Measurements from ENCODE around the gene PDZRN3. TPM values are rescaled to one million over a fixed set of nuclear protein-coding genes. Genes with fewer than 3 reads are reported as not detected.

Gene PDZRN3
- total RNA-seq, 2 donors from 2014 or later, result 6.1 to 10.4 TPM

DNA sequence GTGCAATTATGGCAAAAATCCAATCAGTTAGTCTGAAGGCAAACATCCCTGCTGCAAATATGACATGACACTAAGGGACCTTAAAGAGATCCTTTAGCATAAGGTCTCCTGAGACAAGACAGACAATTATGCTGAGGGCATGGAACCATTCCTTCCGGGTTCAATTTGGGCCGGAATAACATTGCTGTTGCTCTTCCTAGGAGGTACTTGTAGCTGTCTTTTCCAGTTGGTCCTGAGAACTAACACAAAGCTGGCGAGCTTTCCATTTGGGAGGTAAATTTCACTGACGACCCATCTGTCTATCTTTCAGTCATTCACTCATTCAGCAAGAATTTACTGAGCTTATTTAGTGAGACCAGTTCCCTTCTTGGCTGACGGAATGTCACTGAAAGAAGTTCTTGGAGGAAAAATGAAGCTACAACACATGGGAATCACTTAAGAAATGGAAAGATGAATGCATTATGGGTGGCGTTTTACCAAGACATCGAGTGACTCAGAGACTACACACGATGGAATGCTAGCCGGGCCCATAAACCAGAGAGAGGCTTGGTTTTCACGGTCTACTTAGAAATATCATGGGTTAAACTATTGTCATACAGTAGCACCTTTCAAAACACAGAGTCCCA is 215.5 kb downstream of the PDZRN3 start:
- Histone ChIP-seq H3K27ac (ENCODE audit: low read depth, low read length) (no peak overlapping the region), H3K4me3 (ENCODE audit: low read length) (no peak overlapping the region), H3K27me3 (ENCODE audit: control insufficient read depth, insufficient read depth, low read length, poor library complexity, severe bottlenecking) (no peaks in the 10 kb centered on the region), H3K36me3 (ENCODE audit: control insufficient read depth, insufficient read depth, low read length) (peaks cover 3% of the 10 kb centered on the region), H3K4me1 (ENCODE audit: control insufficient read depth, insufficient read depth, low read length) (peaks cover 6% of the 10 kb centered on the region), H3K9me3 (ENCODE audit: control insufficient read depth, low read length) (no peaks in the 10 kb centered on the region), H3K9ac (ENCODE audit: extremely low read depth, low read length, poor library complexity, severe bottlenecking) (no peak overlapping the region)
- peaks cover 9% of the 10 kb centered on the region for H3K4me1 Mint-ChIP-seq
- H3K27me3 Mint-ChIP-seq (ENCODE audit: insufficient read depth), result no peaks in the 10 kb centered on the region
- no peak overlapping the region for H3K27ac Mint-ChIP-seq
- H3K36me3 Mint-ChIP-seq (ENCODE audit: low read depth), result no peaks in the 10 kb centered on the region
- TF ChIP-seq, protein P1, sequence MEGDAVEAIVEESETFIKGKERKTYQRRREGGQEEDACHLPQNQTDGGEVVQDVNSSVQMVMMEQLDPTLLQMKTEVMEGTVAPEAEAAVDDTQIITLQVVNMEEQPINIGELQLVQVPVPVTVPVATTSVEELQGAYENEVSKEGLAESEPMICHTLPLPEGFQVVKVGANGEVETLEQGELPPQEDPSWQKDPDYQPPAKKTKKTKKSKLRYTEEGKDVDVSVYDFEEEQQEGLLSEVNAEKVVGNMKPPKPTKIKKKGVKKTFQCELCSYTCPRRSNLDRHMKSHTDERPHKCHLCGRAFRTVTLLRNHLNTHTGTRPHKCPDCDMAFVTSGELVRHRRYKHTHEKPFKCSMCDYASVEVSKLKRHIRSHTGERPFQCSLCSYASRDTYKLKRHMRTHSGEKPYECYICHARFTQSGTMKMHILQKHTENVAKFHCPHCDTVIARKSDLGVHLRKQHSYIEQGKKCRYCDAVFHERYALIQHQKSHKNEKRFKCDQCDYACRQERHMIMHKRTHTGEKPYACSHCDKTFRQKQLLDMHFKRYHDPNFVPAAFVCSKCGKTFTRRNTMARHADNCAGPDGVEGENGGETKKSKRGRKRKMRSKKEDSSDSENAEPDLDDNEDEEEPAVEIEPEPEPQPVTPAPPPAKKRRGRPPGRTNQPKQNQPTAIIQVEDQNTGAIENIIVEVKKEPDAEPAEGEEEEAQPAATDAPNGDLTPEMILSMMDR (conservative IDR thresholded peaks at IDR 0.05), result no peak
- DNase-seq, result no peak
- no peaks in the 10 kb centered on the region for H3K9me3 Mint-ChIP-seq
- H3K4me3 Mint-ChIP-seq, result no peak overlapping the region
- 91 to 93% methylated on average over 10 of the region's 10 CpGs for WGBS, 2 experiments (ENCODE audit: insufficient coverage in 1 of 2, insufficient read length in 1 of 2)

DNA sequence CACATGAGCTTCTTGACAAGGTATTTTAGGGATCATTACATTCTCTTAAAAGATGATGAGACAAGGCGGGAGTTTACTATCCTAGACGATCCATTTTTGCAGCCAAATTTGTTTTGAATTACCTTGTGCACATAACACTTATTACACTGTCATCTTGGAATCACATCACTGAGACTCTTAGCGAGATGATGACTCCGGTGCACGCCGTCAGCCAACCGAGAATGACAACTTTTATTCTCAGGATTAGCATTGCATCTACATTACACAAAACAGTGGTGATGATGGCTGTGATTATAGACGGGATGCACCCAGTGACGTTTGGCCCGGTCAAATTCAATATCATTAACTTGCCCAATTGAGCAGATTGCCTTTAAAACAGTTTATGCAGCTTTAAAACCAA is 216.1 kb downstream of the PDZRN3 start:
- no peak for DNase-seq
- WGBS, 2 experiments (ENCODE audit: insufficient coverage in 1 of 2, insufficient read length in 1 of 2), result 95 to 100% methylated on average over 2 to 10 of the region's 10 CpGs
- no peak overlapping the region for H3K27ac ChIP-seq (ENCODE audit: low read depth, low read length)
- peaks cover 9% of the 10 kb centered on the region for H3K4me1 ChIP-seq (ENCODE audit: control insufficient read depth, insufficient read depth, low read length)
- TF ChIP-seq, protein P1 (conservative IDR thresholded peaks at IDR 0.05), result no peak
- Mint-ChIP-seq H3K9me3 (no peaks in the 10 kb centered on the region), H3K27ac (no peak overlapping the region), H3K27me3 (ENCODE audit: insufficient read depth) (no peaks in the 10 kb centered on the region), H3K36me3 (ENCODE audit: low read depth) (peaks cover under 1% of the 10 kb centered on the region), H3K4me3 (no peak overlapping the region), H3K4me1 (peaks cover 12% of the 10 kb centered on the region)
- no peak overlapping the region for H3K9ac ChIP-seq (ENCODE audit: extremely low read depth, low read length, poor library complexity, severe bottlenecking)
- H3K36me3 ChIP-seq (ENCODE audit: control insufficient read depth, insufficient read depth, low read length), result peaks cover 9% of the 10 kb centered on the region
- H3K9me3 ChIP-seq (ENCODE audit: control insufficient read depth, low read length), result no peaks in the 10 kb centered on the region
- H3K27me3 ChIP-seq (ENCODE audit: control insufficient read depth, insufficient read depth, low read length, poor library complexity, severe bottlenecking), result no peaks in the 10 kb centered on the region
- no peak overlapping the region for H3K4me3 ChIP-seq (ENCODE audit: low read length)

DNA sequence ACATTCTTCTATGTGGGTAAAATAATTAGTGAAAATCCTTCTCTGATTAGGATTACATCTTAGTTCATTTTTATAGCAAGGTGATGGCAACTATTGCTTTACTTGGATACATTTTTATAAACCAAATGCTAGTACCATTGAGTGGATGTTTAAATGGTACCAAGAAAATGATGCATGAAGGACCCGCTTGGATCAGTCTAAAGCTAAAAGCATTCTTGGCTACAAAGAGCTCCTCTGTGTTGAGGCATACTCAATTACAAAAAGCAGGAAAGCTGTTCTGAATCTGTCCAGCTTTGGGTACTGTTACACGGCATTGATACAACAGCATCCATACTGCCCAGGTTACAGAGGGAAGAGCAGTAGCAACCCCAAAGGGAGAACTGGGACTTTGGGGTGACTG is 217.2 kb downstream of the PDZRN3 start:
- Mint-ChIP-seq H3K27me3 (ENCODE audit: insufficient read depth) (no peaks in the 10 kb centered on the region), H3K27ac (no peak overlapping the region), H3K4me3 (no peak overlapping the region), H3K9me3 (no peaks in the 10 kb centered on the region), H3K4me1 (peaks cover 16% of the 10 kb centered on the region), H3K36me3 (ENCODE audit: low read depth) (peaks cover 6% of the 10 kb centered on the region)
- DNase-seq, result no peak
- TF ChIP-seq, protein P1 (conservative IDR thresholded peaks at IDR 0.05), result no peak
- Histone ChIP-seq H3K27me3 (ENCODE audit: control insufficient read depth, insufficient read depth, low read length, poor library complexity, severe bottlenecking) (no peaks in the 10 kb centered on the region), H3K9me3 (ENCODE audit: control insufficient read depth, low read length) (no peaks in the 10 kb centered on the region), H3K36me3 (ENCODE audit: control insufficient read depth, insufficient read depth, low read length) (peaks cover 17% of the 10 kb centered on the region), H3K4me3 (ENCODE audit: low read length) (no peak overlapping the region), H3K4me1 (ENCODE audit: control insufficient read depth, insufficient read depth, low read length) (peaks cover 9% of the 10 kb centered on the region), H3K27ac (ENCODE audit: low read depth, low read length) (no peak overlapping the region), H3K9ac (ENCODE audit: extremely low read depth, low read length, poor library complexity, severe bottlenecking) (no peak overlapping the region)
- 87 to 100% methylated on average over 1 to 2 of the region's 2 CpGs for WGBS, 2 experiments (ENCODE audit: insufficient coverage in 1 of 2, insufficient read length in 1 of 2)

Data from endodermal cell (in vitro differentiated cells).